Tibial nerve (tissue), 4 donors: ENCODE data around the gene PET100. TPM values are rescaled to one million over a fixed set of nuclear protein-coding genes. Genes with fewer than 3 reads are reported as not detected.

Experiments
- DNase-seq, 2 donors: peaks; one replicate each; pipeline ENCODE4 v3.0.0-alpha.2; 2019; ENCODE audit warnings: low spot score in 2 of 2
- H3K27ac ChIP-seq, 4 donors: fragments of 200-600 bp; sonication (generic) in 3 of 4; one replicate each; pipeline ENCODE4 v1.5.1; 2017 to 2019; ENCODE audit warnings: mild to moderate bottlenecking in 1 of 4
- H3K27me3 ChIP-seq, 2 donors: fragments of 200-600 bp; sonication (generic) in 1 of 2; one replicate each; pipeline versions ENCODE4 v1.5.1 to v1.6.0; 2017 to 2019
- H3K36me3 ChIP-seq, 3 donors: fragments of 200-600 bp; sonication (generic); one replicate each; pipeline ENCODE4 v1.5.1; 2018 to 2019
- H3K4me1 ChIP-seq, 4 donors: fragments of 200-600 bp; sonication (generic) in 3 of 4; one replicate each; pipeline ENCODE4 v1.5.1; 2017 to 2019
- H3K4me3 ChIP-seq, 4 donors: fragments of 200-600 bp; sonication (generic) in 3 of 4; one replicate each; pipeline ENCODE4 v1.5.1; 2017 to 2019; ENCODE audit warnings: mild to moderate bottlenecking in 1 of 4, moderate library complexity in 1 of 4
- H3K9me3 ChIP-seq, 4 donors: fragments of 200-600 bp; sonication (generic) in 3 of 4; one replicate each; pipeline ENCODE4 v1.5.1; 2017 to 2019
- EP300 ChIP-seq, 2 donors: sonication (generic); formaldehyde crosslinking; IDR thresholded peaks; one replicate each; pipeline ENCODE4 v1.6.1; 2017; ENCODE audit warnings: antibody characterized with exemption in 2 of 2, mild to moderate bottlenecking in 1 of 2
- POLR2A ChIP-seq, 2 donors: fragments of 450-650 bp; IDR thresholded peaks; one replicate each; pipeline ENCODE4 v1.6.1; 2017; ENCODE audit warnings: antibody characterized with exemption in 2 of 2, mild to moderate bottlenecking in 2 of 2, moderate library complexity in 2 of 2
- WGBS, 2 donors: methylation state at CpG; one replicate each; pipeline ENCODE4 v1.1.5; 2018; 5-methylcytosine and 5-hydroxymethylcytosine counted together
- total RNA-seq, 4 donors: library from RNA; depleted of rRNA; stranded (reverse); fragments of >200 nt; gene quantifications; one replicate each; pipeline ENCODE4 v1.1.0, GENCODE V29; 2016
- TF ChIP-seq, protein P1 (sequence below), 5 experiments: fragments of 200-600 bp in 3 of 5; fragments of 450-650 bp in 2 of 5; sonication (generic) in 3 of 5; IDR thresholded peaks; one replicate each; pipeline ENCODE4 v1.5.1; 2016 to 2019; ENCODE audit warnings: antibody characterized with exemption in 5 of 5, mild to moderate bottlenecking in 3 of 5, moderate library complexity in 2 of 5

PET100 gene
- total RNA-seq, 4 donors from 2014 or later, result 10.8 to 39.9 (median 30.6) TPM

- Histone ChIP-seq H3K4me1 (peaks cover 0 to 8% (median 0%) of the 10 kb centered on the region in 4 donors), H3K27ac (no peak overlapping the region), H3K36me3 (no peaks in the 10 kb centered on the region), H3K4me3 (no peak overlapping the region), H3K9me3 (no peaks in the 10 kb centered on the region), H3K27me3 (peaks cover 0 to 29% of the 10 kb centered on the region in 2 donors)
- no peak for DNase-seq
- TF ChIP-seq POLR2A (IDR thresholded peaks at IDR 0.05) (no peak), EP300 (IDR thresholded peaks at IDR 0.05) (no peak)
- TF ChIP-seq, protein P1, sequence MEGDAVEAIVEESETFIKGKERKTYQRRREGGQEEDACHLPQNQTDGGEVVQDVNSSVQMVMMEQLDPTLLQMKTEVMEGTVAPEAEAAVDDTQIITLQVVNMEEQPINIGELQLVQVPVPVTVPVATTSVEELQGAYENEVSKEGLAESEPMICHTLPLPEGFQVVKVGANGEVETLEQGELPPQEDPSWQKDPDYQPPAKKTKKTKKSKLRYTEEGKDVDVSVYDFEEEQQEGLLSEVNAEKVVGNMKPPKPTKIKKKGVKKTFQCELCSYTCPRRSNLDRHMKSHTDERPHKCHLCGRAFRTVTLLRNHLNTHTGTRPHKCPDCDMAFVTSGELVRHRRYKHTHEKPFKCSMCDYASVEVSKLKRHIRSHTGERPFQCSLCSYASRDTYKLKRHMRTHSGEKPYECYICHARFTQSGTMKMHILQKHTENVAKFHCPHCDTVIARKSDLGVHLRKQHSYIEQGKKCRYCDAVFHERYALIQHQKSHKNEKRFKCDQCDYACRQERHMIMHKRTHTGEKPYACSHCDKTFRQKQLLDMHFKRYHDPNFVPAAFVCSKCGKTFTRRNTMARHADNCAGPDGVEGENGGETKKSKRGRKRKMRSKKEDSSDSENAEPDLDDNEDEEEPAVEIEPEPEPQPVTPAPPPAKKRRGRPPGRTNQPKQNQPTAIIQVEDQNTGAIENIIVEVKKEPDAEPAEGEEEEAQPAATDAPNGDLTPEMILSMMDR (IDR thresholded peaks at IDR 0.05), result no peak
- 37 to 38% methylated on average over 2 of the region's 2 CpGs for WGBS, 2 donors
Measured at GRCh38 chr19:7650148-7650547, 20.6 kb downstream of the PET100 start.

DNA sequence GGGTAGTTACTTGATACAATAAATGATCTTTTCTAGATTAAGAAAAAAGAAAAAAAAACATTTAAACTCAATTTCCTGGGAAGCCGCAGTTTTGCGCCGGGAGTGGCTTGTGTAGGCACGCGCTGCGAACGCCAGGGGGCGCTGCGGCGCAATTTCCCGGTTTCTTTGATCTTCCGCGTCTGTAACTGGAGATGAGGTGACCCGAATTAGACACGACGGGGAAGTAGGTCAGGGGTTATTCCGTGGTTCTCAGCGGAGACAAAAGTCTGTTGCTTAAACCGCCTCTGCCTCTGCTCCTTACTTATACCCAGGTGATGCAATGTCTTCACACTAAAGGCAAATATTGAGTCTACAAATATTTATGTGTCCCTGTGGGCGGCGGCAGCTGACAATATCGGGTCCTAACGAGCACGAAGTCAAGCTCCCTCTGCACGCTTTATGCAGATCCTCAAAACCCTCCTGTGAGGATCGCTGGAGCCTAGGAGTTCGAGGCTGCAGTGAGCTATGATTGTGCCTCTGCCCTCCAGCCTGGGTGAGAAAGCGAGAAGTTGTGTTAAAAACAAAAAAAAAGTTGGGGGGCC is 22.6 kb downstream of the PET100 start:
- Histone ChIP-seq H3K36me3 (no peaks in the 10 kb centered on the region), H3K27ac (no peak overlapping the region), H3K9me3 (no peaks in the 10 kb centered on the region), H3K27me3 (peaks cover 0 to 27% of the 10 kb centered on the region in 2 donors), H3K4me3 (peak overlapping the region in 1 of 4 donors; percentile 26), H3K4me1 (peaks cover 0 to 8% (median 0%) of the 10 kb centered on the region in 4 donors)
- WGBS, 2 donors, result 4 to 5% methylated on average over 28 of the region's 28 CpGs
- no peak for TF ChIP-seq POLR2A (IDR thresholded peaks at IDR 0.05)
- TF ChIP-seq EP300 (IDR thresholded peaks at IDR 0.05), result no peak
- TF ChIP-seq, protein P1 (IDR thresholded peaks at IDR 0.05), result peak; percentile 88 to 98 (median 95)
- DNase-seq, result peak; percentile 42 to 73

DNA sequence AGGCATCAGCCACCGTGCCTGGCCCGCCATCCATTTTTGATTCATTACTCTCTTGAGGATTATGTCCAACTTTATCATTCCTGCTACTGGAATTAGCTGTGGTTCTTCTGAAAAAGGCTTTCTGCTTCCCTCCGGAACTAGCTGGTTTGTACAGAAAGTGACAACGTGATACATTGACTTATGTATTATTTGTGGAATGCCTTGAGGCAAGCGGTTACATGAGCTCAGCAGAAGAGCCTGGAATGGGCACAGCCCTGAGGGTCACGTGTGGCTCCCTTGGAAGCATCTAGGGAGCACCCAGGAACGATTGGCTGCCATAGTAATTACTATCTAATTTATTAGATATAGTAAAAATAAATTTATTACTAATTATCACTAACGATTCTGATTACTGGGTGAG is 24.8 kb downstream of the PET100 start:
- no peaks in the 10 kb centered on the region for H3K9me3 ChIP-seq
- H3K4me1 ChIP-seq, result peaks cover 0 to 11% (median 0%) of the 10 kb centered on the region in 4 donors
- no peak overlapping the region for H3K27ac ChIP-seq
- H3K36me3 ChIP-seq, result no peaks in the 10 kb centered on the region
- no peak overlapping the region for H3K4me3 ChIP-seq
- H3K27me3 ChIP-seq, result peaks cover 0 to 21% of the 10 kb centered on the region in 2 donors
- 52 to 55% methylated on average over 8 of the region's 8 CpGs for WGBS, 2 donors
- TF ChIP-seq, protein P1 (IDR thresholded peaks at IDR 0.05), result no peak
- no peak for TF ChIP-seq POLR2A (IDR thresholded peaks at IDR 0.05)
- TF ChIP-seq EP300 (IDR thresholded peaks at IDR 0.05), result no peak
- DNase-seq, result no peak

- Histone ChIP-seq H3K4me3 (no peak overlapping the region), H3K9me3 (no peaks in the 10 kb centered on the region), H3K36me3 (no peaks in the 10 kb centered on the region), H3K4me1 (peaks cover 0 to 11% (median 0%) of the 10 kb centered on the region in 4 donors), H3K27ac (no peak overlapping the region), H3K27me3 (peaks cover 0 to 12% of the 10 kb centered on the region in 2 donors)
- WGBS, 2 donors, result 67 to 68% methylated on average over 7 to 8 of the region's 8 CpGs
- TF ChIP-seq, protein P1 (IDR thresholded peaks at IDR 0.05), result no peak
- TF ChIP-seq EP300 (IDR thresholded peaks at IDR 0.05) (no peak), POLR2A (IDR thresholded peaks at IDR 0.05) (no peak)
- no peak for DNase-seq
Measured at GRCh38 chr19:7655581-7655980, 26.0 kb downstream of the PET100 start.

DNA sequence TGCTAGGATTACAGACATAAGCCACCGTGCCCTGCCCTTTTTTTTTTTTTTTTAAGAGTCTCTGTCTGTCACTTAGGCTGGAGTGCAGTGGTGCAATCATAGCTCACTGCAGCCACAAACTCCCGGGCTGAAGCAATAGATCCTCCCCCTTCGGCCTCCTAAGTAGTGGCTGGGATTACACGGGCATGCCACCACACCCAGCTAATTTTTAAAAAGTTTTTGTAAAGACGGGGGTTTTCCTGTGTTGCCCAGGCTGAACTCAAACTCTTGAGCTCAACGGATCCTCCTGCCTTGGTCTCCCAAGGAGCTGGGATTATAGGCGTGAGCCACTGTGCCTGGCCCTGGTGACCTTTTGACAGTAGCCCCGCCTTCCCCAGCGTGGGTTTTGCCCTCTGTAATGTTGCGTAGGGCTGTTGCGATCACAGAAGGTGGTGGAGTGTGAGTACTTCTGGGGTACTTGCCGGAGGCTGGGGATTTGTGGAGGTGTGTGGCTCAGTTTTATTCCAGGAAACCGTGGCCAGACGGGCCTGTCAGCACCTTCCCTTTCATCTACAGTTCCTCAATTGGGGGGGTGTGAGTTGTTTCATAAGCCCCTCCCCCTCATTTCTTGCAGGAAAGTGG is 27.6 kb downstream of the PET100 start:
- TF ChIP-seq EP300 (IDR thresholded peaks at IDR 0.05) (no peak), POLR2A (IDR thresholded peaks at IDR 0.05) (no peak)
- TF ChIP-seq, protein P1 (IDR thresholded peaks at IDR 0.05), result no peak
- DNase-seq, result no peak
- H3K36me3 ChIP-seq, result no peaks in the 10 kb centered on the region
- H3K4me3 ChIP-seq, result no peak overlapping the region
- peaks cover 0 to 6% (median 0%) of the 10 kb centered on the region in 4 donors for H3K4me1 ChIP-seq
- 29 to 38% methylated on average over 10 to 14 of the region's 14 CpGs for WGBS, 2 donors
- H3K27me3 ChIP-seq, result no peaks in the 10 kb centered on the region
- no peaks in the 10 kb centered on the region for H3K9me3 ChIP-seq
- H3K27ac ChIP-seq, result no peak overlapping the region
